GM23338 (cell line): Measurements from ENCODE around the gene KIAA1614. TPM values are rescaled to one million over a fixed set of nuclear protein-coding genes. Genes with fewer than 3 reads are reported as not detected.

Source experiments
- ATAC-seq: fragments of 200-7000 bp; cut with Tn5 transposase; 3 replicates; pipeline ENCODE4 v1.9.1; 2020
- DNase-seq: peaks from one replicate; pipeline ENCODE4 v3.0.0-alpha.2; 2015; ENCODE audit warnings: low spot score
- H2AFZ ChIP-seq: fragments of 200-600 bp; sonication (generic); 2 replicates; pipeline ENCODE4 v1.8.0; 2016; ENCODE audit warnings: antibody characterized with exemption, mild to moderate bottlenecking, moderate library complexity
- H3F3A ChIP-seq: fragments of 200-600 bp; sonication (generic); replicated peaks from 2 replicates; pipeline ENCODE4 v1.8.0; 2017; ENCODE audit warnings: antibody characterized with exemption, mixed run types, low read depth
- H3K27ac ChIP-seq: fragments of 200-600 bp; sonication (generic); 2 replicates; pipeline ENCODE4 v1.6.1; 2016; ENCODE audit warnings: low read depth
- H3K27me3 ChIP-seq: fragments of 200-600 bp; sonication (generic); 2 replicates; pipeline ENCODE4 v1.8.0; 2016; ENCODE audit warnings: mild to moderate bottlenecking, mixed run types, moderate library complexity; ENCODE audit not compliant: insufficient read depth
- H3K36me3 ChIP-seq: fragments of 200-600 bp; sonication (generic); 2 replicates; pipeline ENCODE4 v1.8.0; 2016; ENCODE audit warnings: mild to moderate bottlenecking; ENCODE audit not compliant: insufficient read depth
- H3K4me1 ChIP-seq: fragments of 200-600 bp; sonication (generic); 2 replicates; pipeline ENCODE4 v1.8.0; 2016; ENCODE audit warnings: mild to moderate bottlenecking, moderate library complexity; ENCODE audit not compliant: insufficient read depth
- H3K4me2 ChIP-seq: fragments of 200-600 bp; sonication (generic); 2 replicates; pipeline ENCODE4 v1.7.1; 2017; ENCODE audit warnings: mixed run types
- H3K4me3 ChIP-seq: fragments of 200-600 bp; sonication (generic); 2 replicates; pipeline ENCODE4 v1.6.1; 2016; ENCODE audit warnings: mixed run types
- H3K79me2 ChIP-seq: fragments of 200-600 bp; sonication (generic); replicated peaks from 2 replicates; pipeline ENCODE4 v1.8.0; 2017; ENCODE audit warnings: mild to moderate bottlenecking; ENCODE audit not compliant: insufficient read depth
- H3K9me2 ChIP-seq: fragments of 200-600 bp; sonication (generic); 2 replicates; pipeline ENCODE4 v1.8.0; 2017; ENCODE audit not compliant: insufficient read depth
- H4K20me1 ChIP-seq: fragments of 200-600 bp; sonication (generic); replicated peaks from 2 replicates; pipeline ENCODE4 v1.8.0; 2017; ENCODE audit warnings: mild to moderate bottlenecking; ENCODE audit not compliant: insufficient read depth
- H3K27ac Mint-ChIP-seq: 2 replicates; pipeline ENCODE4 v1.8.0; 2020; ENCODE audit warnings: inconsistent platforms, mild to moderate bottlenecking, moderate library complexity, mixed read lengths
- H3K27me3 Mint-ChIP-seq: 3 replicates; pipeline ENCODE4 v1.8.0; 2022; ENCODE audit warnings: low read depth, mild to moderate bottlenecking, moderate library complexity, mixed read lengths, inconsistent platforms; ENCODE audit not compliant: insufficient read depth, poor library complexity
- H3K36me3 Mint-ChIP-seq: 3 replicates; pipeline ENCODE4 v1.8.0; 2021; ENCODE audit warnings: low read depth, mild to moderate bottlenecking, inconsistent platforms, moderate library complexity, mixed read lengths
- H3K4me1 Mint-ChIP-seq: 3 replicates; pipeline ENCODE4 v1.8.0; 2020; ENCODE audit warnings: mild to moderate bottlenecking, inconsistent platforms, mixed read lengths
- H3K4me3 Mint-ChIP-seq: 3 replicates; pipeline ENCODE4 v1.8.0; 2021; ENCODE audit warnings: moderate library complexity, mild to moderate bottlenecking, inconsistent platforms, mixed read lengths
- H3K9me3 Mint-ChIP-seq: 3 replicates; pipeline ENCODE4 v1.8.0; 2020; ENCODE audit warnings: moderate library complexity, mild to moderate bottlenecking, inconsistent platforms, mixed read lengths
- ETS1 ChIP-seq: IDR thresholded peaks from 2 replicates; pipeline ENCODE4 v1.6.1; 2016; ENCODE audit warnings: antibody characterized with exemption
- EZH2phosphoT487 ChIP-seq: fragments of 200-600 bp; sonication (generic); IDR thresholded peaks from one replicate; pipeline ENCODE4 v1.8.1; 2018; ENCODE audit warnings: antibody characterized with exemption; ENCODE audit not compliant: unreplicated experiment
- REST ChIP-seq: IDR thresholded peaks from one replicate; pipeline ENCODE4 v1.6.1; 2018; ENCODE audit warnings: antibody characterized with exemption; ENCODE audit not compliant: unreplicated experiment
- ZNF114 ChIP-seq: fragments of 250-450 bp; sonication (Bioruptor Pico); IDR thresholded peaks from 2 replicates; pipeline ENCODE4 v1.5.0; 2020; ENCODE audit warnings: mild to moderate bottlenecking, moderate library complexity
- ZNF331 ChIP-seq: fragments of 250-450 bp; sonication (Bioruptor Pico); IDR thresholded peaks from 2 replicates; pipeline ENCODE4 v1.5.0; 2020; ENCODE audit warnings: low read depth, mild to moderate bottlenecking, moderate library complexity
- ZNF462 ChIP-seq: fragments of 250-450 bp; sonication (Bioruptor Pico); IDR thresholded peaks from 2 replicates; pipeline ENCODE4 v1.5.0; 2020; ENCODE audit warnings: mild to moderate bottlenecking, moderate library complexity
- polyA plus RNA-seq: library from polyadenylated mRNA; unstranded; fragments of >200 nt; fragmentation: Nextera tagmentation; extraction: Ambion mirVana; gene quantifications from 2 replicates; pipeline ENCODE4 v1.2.1, GENCODE V29; 2016
- total RNA-seq: library from RNA; depleted of rRNA; stranded (reverse); fragments of >200 nt; shearing (Covaris generic); gene quantifications from 2 replicates; pipeline ENCODE4 v1.2.3, GENCODE V29; 2014

Gene KIAA1614
- total and polyA plus RNA-seq, 2 experiments from 2014 or later: 1.1 to 1.8 TPM

- TF ChIP-seq ZNF462 (CRISPR knock-in tag): no peak
Measured at GRCh38 chr1:180982422-180982821, 69.7 kb downstream of the KIAA1614 start (continued).

- H2AFZ ChIP-seq: no peak overlapping the region
- H3K36me3 ChIP-seq: peaks cover 52% of the 10 kb centered on the region
- no peaks in the 10 kb centered on the region; the same call in 2 of the 3 replicates for H3K4me1 Mint-ChIP-seq
- H3K27ac Mint-ChIP-seq: no peak overlapping the region
- H3K27me3 Mint-ChIP-seq: no peaks in the 10 kb centered on the region
- no peak overlapping the region for H3K27ac ChIP-seq
- H3K4me3 ChIP-seq: no peak overlapping the region
- H3K9me3 Mint-ChIP-seq: no peaks in the 10 kb centered on the region
- H3K36me3 Mint-ChIP-seq: peaks cover 75% of the 10 kb centered on the region
- H4K20me1 ChIP-seq: peaks cover 18% of the 10 kb centered on the region
- H3K4me3 Mint-ChIP-seq: no peak overlapping the region
- no peaks in the 10 kb centered on the region for H3K9me2 ChIP-seq
- H3K79me2 ChIP-seq: no peaks in the 10 kb centered on the region; the same call in 1 of the 2 replicates
- ATAC-seq (no peak), DNase-seq (no peak)
- no peaks in the 10 kb centered on the region for H3K4me1 ChIP-seq
- H3K4me2 ChIP-seq: no peak overlapping the region
- H3F3A ChIP-seq: no peaks in the 10 kb centered on the region; the same call in 1 of the 2 replicates
- H3K27me3 ChIP-seq: no peaks in the 10 kb centered on the region
- TF ChIP-seq ZNF114 (CRISPR knock-in tag) (no peak), EZH2phosphoT487 (no peak), ETS1 (no peak), REST (no peak), ZNF331 (no peak)
Measured at GRCh38 chr1:180988253-180988752, 75.6 kb downstream of the KIAA1614 start.
